Panc1 (cell line): ENCODE results near the gene LRRC26. TPM values are rescaled to one million over a fixed set of nuclear protein-coding genes. Genes with fewer than 3 reads are reported as not detected.

Experiments used
- ATAC-seq: fragments of 200-7000 bp; cut with Tn5 transposase; 2 replicates; pipeline ENCODE4 v1.9.1; 2020; ENCODE audit warnings: mild to moderate bottlenecking, moderate library complexity
- BruUV-seq: library from RNA; stranded (reverse); fragments of 400-500 nt; replicated peaks from 2 replicates; lab custom pipeline; 2021; lab: Mats Ljungman, UMichigan
- CTCF ChIA-PET: fragments of 300-600 bp; sonication (Branson Sonifier 250); formaldehyde crosslinking; loops from one replicate; lab custom pipeline; 2022; ENCODE audit warnings: antibody characterized with exemption; lab: Charles Lee
- POLR2A ChIA-PET: fragments of 300-600 bp; sonication (Branson Sonifier 250); formaldehyde crosslinking; loops from one replicate; lab custom pipeline; 2022; ENCODE audit warnings: antibody characterized with exemption; lab: Charles Lee
- DNase-seq: peaks from one replicate; pipeline ENCODE4 v3.0.0-alpha.2; 2010; ENCODE audit warnings: low read depth, low spot score
- H3K27ac ChIP-seq: 2 replicates; pipeline ENCODE4 v1.5.1; 2011; ENCODE audit warnings: mild to moderate bottlenecking, low read length, inconsistent platforms
- H3K27me3 ChIP-seq: fragments of 200-500 bp; sonication (Bioruptor generic); 2 replicates; pipeline ENCODE4 v1.6.0; 2014; ENCODE audit warnings: low read length, inconsistent platforms; ENCODE audit not compliant: control insufficient read depth, insufficient read depth
- H3K36me3 ChIP-seq: fragments of 200-500 bp; sonication (Bioruptor generic); 2 replicates; pipeline ENCODE4 v1.5.1; 2014; ENCODE audit warnings: inconsistent platforms, mild to moderate bottlenecking, low read length, moderate library complexity; ENCODE audit not compliant: control insufficient read depth, insufficient read depth
- H3K4me1 ChIP-seq: 2 replicates; pipeline ENCODE4 v1.5.1; 2011; ENCODE audit warnings: inconsistent platforms, mild to moderate bottlenecking, low read length, moderate library complexity; ENCODE audit not compliant: control insufficient read depth, insufficient read depth
- H3K4me3 ChIP-seq, 2 experiments: 2 replicates each; pipeline ENCODE4 v1.5.1; 2011 to 2012; ENCODE audit warnings: low read depth in 2 of 2, low read length in 2 of 2, mild to moderate bottlenecking in 2 of 2, inconsistent platforms in 1 of 2, moderate library complexity in 1 of 2
- H3K9me3 ChIP-seq: fragments of 200-500 bp; sonication (Bioruptor generic); 2 replicates; pipeline ENCODE4 v1.5.1; 2014; ENCODE audit warnings: low read depth, mild to moderate bottlenecking, inconsistent platforms, low read length, moderate library complexity; ENCODE audit not compliant: control insufficient read depth, insufficient read depth
- CTCF ChIP-seq: fragments of 450-650 bp; IDR thresholded peaks from 2 replicates; pipeline ENCODE4 v1.5.1; 2017; ENCODE audit warnings: mild to moderate bottlenecking
- POLR2AphosphoS5 ChIP-seq: IDR thresholded peaks from 2 replicates; pipeline ENCODE4 v1.6.1; 2012; ENCODE audit warnings: mild to moderate bottlenecking, low read depth, low read length, moderate library complexity
- REST ChIP-seq, 2 experiments: IDR thresholded peaks; 2 replicates each; pipeline ENCODE4 v1.6.1; 2011 to 2012; ENCODE audit warnings: low read depth in 2 of 2, control low read depth in 1 of 2, low read length in 1 of 2, mild to moderate bottlenecking in 1 of 2, moderate library complexity in 1 of 2; ENCODE audit not compliant: insufficient read depth in 1 of 2
- SIN3A ChIP-seq: IDR thresholded peaks from 2 replicates; pipeline ENCODE4 v1.6.1; 2012; ENCODE audit warnings: low read depth, mild to moderate bottlenecking, low read length, moderate library complexity, borderline replicate concordance; ENCODE audit not compliant: insufficient read depth
- TCF7L2 ChIP-seq: IDR thresholded peaks from 2 replicates; pipeline ENCODE4 v1.6.1; 2011; ENCODE audit warnings: mild to moderate bottlenecking, low read depth, low read length, inconsistent platforms
- in situ Hi-C: cut with HindIII; loops from 2 replicates; pipeline ENCODE4 v1.10.0; 2016; ENCODE audit warnings: low sequenced_read_pairs, low pct_unique_long_range_greater_than_20kb
- intact Hi-C: fragments of 100-400 bp; cut with micrococcal nuclease; formaldehyde crosslinking; loops from one replicate; pipeline ENCODE4 v1.10.0; 2022; ENCODE audit not compliant: unreplicated experiment
- total RNA-seq: library from RNA; stranded (reverse); gene quantifications from one replicate; pipeline ENCODE4 v1.2.1, GENCODE V29; 2021; ENCODE audit not compliant: unreplicated experiment

Gene LRRC26
- total RNA-seq, 1 experiment from 2014 or later, result 0.69 TPM

GRCh38 chr9:137149363-137149762 is 20.5 kb downstream of the LRRC26 start:
- Histone ChIP-seq H3K27me3 (no peaks in the 10 kb centered on the region), H3K9me3 (no peaks in the 10 kb centered on the region), H3K4me1 (no peaks in the 10 kb centered on the region), H3K4me3 (no peak overlapping the region), H3K36me3 (no peaks in the 10 kb centered on the region), H3K27ac (no peak overlapping the region)
- in situ Hi-C loops (no loop called here), intact Hi-C loops (no loop called here)
- CTCF ChIA-PET, result no interaction called here
- no peak for TF ChIP-seq CTCF
- DNase-seq, result no peak
- ATAC-seq, result no peak
- POLR2A ChIA-PET, result interaction anchor here (0.6 kb wide), 1 partner anchor 10 kb away, joined by 6 read pairs; no protein-coding TSS in a partner anchor
- no TSS peak for BruUV-seq

- CTCF ChIA-PET, result no interaction called here
- TF ChIP-seq TCF7L2 (no peak), REST (IDR thresholded peaks at IDR 0.05; ENCODE audit: insufficient read depth in 1 of 2, low read depth in 2 of 2, low read length in 1 of 2) (no peak), SIN3A (no peak), CTCF (no peak), POLR2AphosphoS5 (no peak)
- no peak overlapping the region for H3K27ac ChIP-seq
- POLR2A ChIA-PET, result interaction anchor here (0.6 kb wide), 1 partner anchor 9 kb away, joined by 6 read pairs; no protein-coding TSS in a partner anchor
- intact Hi-C loops, result no loop called here
- no peaks in the 10 kb centered on the region for H3K36me3 ChIP-seq
- H3K27me3 ChIP-seq, result no peaks in the 10 kb centered on the region
- no TSS peak for BruUV-seq
- no peak overlapping the region for H3K4me3 ChIP-seq
- in situ Hi-C loops, result no loop called here
- no peaks in the 10 kb centered on the region for H3K9me3 ChIP-seq
- DNase-seq (no peak), ATAC-seq (no peak)
- no peaks in the 10 kb centered on the region for H3K4me1 ChIP-seq
These were observed 21.2 kb downstream of the LRRC26 start for GRCh38 chr9:137148661-137149060.
